ENCODE results near the gene ING5. TPM values are rescaled to one million over a fixed set of nuclear protein-coding genes. Genes with fewer than 3 reads are reported as not detected.

The ING5 gene
- total RNA-seq, 2 experiments from 2014 or later = 26.4 to 27.4 TPM

DNA sequence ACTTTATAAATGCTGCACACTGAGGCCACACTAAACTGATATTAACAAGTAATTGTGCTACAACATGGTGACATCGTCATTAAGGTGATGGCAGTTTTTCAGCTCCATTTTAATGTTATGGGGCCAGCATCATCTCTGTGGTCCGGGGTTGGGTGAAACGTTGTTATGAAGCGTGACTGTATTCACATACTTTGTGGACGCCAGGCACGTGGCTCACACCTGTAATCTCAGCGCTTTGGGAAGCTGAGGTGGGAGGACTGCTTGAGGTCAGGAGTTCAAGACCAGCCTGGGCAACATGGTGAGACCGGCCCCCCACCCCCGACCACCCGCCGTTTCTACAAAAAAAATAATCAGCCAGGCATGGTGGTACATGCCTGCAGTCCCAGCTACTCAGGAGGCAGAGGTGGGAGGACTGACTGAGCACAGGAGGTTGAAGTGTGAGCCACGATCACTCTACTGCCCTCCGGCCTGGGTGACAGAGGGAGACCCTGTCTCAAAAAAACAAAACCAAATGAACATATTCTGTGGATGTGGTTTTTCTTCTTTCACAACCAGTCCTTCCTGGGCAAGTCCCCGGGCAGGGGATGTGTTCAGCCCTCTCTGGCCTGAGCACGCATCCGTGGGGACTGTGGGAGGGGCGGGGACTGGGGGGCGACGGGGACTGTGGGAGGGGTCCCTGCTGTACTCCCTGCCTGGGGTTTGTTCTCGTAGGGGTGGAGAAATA, 61.9 kb downstream of the ING5 start:
- CTCF ChIA-PET = interaction anchor here (1.1 to 2.2 kb wide), 4 partner anchors 23 to 81 kb away, joined by 3 to 8 read pairs (median 4); no protein-coding TSS in a partner anchor
- no peaks in the 10 kb centered on the region for H3K27me3 Mint-ChIP-seq
- peak overlapping the region; percentile 92 for H3K27ac Mint-ChIP-seq
- H3K4me1 Mint-ChIP-seq = peaks cover 49% of the 10 kb centered on the region
- peaks cover 18% of the 10 kb centered on the region for H3K36me3 Mint-ChIP-seq (ENCODE audit: low read depth)
- H3K4me3 Mint-ChIP-seq = peak overlapping the region; percentile 45
- peaks cover 4% of the 10 kb centered on the region for H3K9me3 Mint-ChIP-seq
- POLR2A ChIA-PET = interaction anchor here (0.7 to 3.6 kb wide), 14 partner anchors 9 to 129 kb away, joined by 3 to 41 read pairs (median 10); partner anchors contain the start of genes D2HGDH, DTYMK, ING5 and PDCD1
- no peak for DNase-seq

DNA sequence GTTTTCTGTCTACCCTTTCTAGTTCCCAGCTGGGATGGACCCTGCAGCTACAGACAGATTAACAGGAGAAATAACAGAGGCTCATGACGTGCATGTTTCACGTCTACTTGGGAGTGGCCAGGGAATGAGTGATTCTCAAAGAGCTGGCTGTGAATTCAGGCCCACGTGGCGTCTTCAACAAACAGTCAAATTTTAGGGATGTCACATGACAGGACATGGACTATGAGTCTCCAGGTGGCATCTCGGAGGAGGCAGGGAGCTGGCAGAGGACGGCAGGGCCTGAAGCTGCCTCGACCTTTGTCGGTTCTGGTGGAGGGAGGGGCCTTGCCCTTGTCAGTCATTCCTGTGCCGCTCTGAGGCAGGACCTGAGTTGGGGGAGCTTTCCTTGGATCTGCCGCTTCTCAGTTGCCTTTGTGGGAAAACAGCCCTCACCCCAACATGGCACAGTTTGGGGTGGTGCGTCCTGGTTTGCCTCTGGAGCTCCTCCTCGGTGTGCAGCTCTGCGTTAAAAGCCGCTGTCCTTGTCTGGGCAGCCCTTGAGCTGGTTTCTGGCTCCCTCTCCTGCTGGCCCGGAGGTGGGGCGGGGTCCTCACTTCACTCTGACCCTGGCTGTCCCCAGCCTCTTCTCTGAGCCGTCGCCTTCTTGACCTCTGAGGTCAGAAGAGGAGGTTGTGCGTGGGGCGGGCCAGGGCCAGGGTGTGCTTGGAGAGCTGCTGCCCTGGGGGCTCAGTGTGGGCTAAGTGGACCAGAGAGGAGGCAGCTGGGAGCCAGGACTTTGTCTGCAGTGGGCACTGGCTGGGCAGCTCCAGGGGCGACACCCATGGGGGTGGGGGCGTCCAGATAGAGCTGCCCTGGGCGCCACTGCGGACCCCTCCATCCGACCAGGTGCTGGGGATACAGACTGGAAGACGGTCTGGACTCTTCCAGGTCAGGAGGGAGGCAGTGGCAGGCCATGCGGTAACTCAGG, 62.7 kb downstream of the ING5 start:
- CTCF ChIA-PET = interaction anchor here (1.1 kb wide), 1 partner anchor 24 kb away, joined by 3 read pairs; no protein-coding TSS in a partner anchor
- peaks cover 40% of the 10 kb centered on the region for H3K4me1 Mint-ChIP-seq
- peaks cover 13% of the 10 kb centered on the region for H3K36me3 Mint-ChIP-seq (ENCODE audit: low read depth)

DNA sequence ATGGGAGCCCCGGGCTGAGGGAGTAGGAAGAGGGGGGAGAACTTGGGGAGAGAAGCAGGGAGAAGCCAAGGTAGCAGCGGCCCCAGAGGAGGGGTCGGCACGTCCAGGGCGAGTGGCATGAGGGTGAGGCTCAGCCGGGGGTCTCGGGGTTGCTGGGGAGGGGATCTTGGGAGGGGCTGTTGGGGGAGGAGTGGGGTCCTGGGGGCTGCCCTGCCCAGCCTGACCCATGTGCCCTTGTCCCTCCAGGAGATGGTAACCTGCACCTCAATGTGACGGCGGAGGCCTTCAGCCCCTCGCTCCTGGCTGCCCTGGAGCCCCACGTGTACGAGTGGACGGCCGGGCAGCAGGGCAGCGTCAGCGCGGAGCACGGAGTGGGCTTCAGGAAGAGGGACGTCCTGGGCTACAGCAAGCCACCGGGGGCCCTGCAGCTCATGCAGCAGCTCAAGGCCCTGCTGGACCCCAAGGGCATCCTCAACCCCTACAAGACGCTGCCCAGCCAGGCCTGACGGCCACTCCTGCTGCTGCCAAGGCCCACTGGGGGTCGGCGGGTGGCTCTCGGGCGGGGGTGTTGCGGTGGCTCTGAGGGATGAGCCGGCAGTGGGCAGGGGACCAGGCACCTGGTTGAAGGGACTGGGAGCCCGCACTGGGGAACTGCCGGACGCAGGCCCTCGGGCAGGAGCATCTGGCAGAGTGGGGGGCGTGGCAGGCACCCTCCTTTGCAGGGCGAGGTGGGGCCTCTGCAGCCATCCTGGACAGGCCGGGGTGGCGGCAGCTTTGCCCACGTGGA, 65.8 kb downstream of the ING5 start:
- Mint-ChIP-seq H3K27ac (no peak overlapping the region), H3K4me1 (peaks cover 29% of the 10 kb centered on the region), H3K9me3 (no peaks in the 10 kb centered on the region), H3K4me3 (no peak overlapping the region), H3K36me3 (ENCODE audit: low read depth) (no peaks in the 10 kb centered on the region), H3K27me3 (no peaks in the 10 kb centered on the region)
- ChIA-PET POLR2A (no interaction called here), CTCF (no interaction called here)
- DNase-seq = peak; percentile 16

More for the DNA sequence above, 62.7 kb downstream of the ING5 start:
- POLR2A ChIA-PET = interaction anchor here (0.9 to 3.6 kb wide), 11 partner anchors 8 to 130 kb away, joined by 3 to 41 read pairs (median 10); partner anchors contain the start of genes D2HGDH, DTYMK, ING5 and PDCD1
- Mint-ChIP-seq H3K27me3 (no peaks in the 10 kb centered on the region), H3K9me3 (peaks cover 4% of the 10 kb centered on the region), H3K27ac (no peak overlapping the region), H3K4me3 (no peak overlapping the region)
- peak; percentile 5 for DNase-seq

DNA sequence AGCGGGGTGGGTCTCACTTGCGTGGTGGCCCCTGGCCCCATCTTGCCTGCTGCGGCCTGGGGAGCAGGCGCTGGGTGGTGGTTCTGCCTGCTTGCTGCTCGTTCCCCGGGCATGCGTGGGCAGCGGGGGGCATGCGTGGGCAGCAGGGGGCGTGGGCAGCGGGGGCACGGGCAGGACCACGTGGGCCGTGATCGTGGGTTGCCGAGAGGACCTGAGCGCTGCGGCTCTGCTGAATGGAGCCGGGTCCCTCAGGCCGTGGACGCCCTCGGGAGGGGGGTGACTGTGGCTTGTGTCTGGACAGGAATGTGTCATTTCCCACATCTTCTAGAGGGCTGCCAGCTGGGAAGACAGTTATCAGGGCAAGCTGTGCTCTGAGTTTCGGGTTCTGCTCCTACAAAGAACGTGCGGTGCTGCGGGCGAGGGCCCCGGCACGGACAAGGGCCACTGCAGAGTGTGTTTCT, 66.4 kb downstream of the ING5 start:
- Mint-ChIP-seq H3K36me3 (ENCODE audit: low read depth) (no peaks in the 10 kb centered on the region), H3K4me3 (no peak overlapping the region), H3K9me3 (no peaks in the 10 kb centered on the region), H3K27me3 (no peaks in the 10 kb centered on the region), H3K4me1 (peaks cover 23% of the 10 kb centered on the region), H3K27ac (no peak overlapping the region)
- ChIA-PET CTCF (no interaction called here), POLR2A (interaction anchor here (0.9 kb wide), 1 partner anchor 91 kb away, joined by 4 read pairs; the partner anchor contains the start of gene PDCD1)
- DNase-seq = peak; percentile 13

GRCh38 chr2:241768850-241769249, 67.0 kb downstream of the ING5 start:
- H3K27me3 Mint-ChIP-seq = no peaks in the 10 kb centered on the region
- CTCF ChIA-PET = no interaction called here
- H3K36me3 Mint-ChIP-seq (ENCODE audit: low read depth) = no peaks in the 10 kb centered on the region
- POLR2A ChIA-PET = interaction anchor here (0.9 kb wide), 1 partner anchor 90 kb away, joined by 4 read pairs; the partner anchor contains the start of gene PDCD1
- H3K4me1 Mint-ChIP-seq = peaks cover 18% of the 10 kb centered on the region
- no peak overlapping the region for H3K4me3 Mint-ChIP-seq
- peak; percentile 15 for DNase-seq
- no peaks in the 10 kb centered on the region for H3K9me3 Mint-ChIP-seq
- H3K27ac Mint-ChIP-seq = no peak overlapping the region

- Mint-ChIP-seq H3K9me3 (no peaks in the 10 kb centered on the region), H3K4me1 (peaks cover 9% of the 10 kb centered on the region), H3K27me3 (no peaks in the 10 kb centered on the region), H3K4me3 (no peak overlapping the region), H3K27ac (no peak overlapping the region), H3K36me3 (ENCODE audit: low read depth) (no peaks in the 10 kb centered on the region)
- CTCF ChIA-PET = no interaction called here
- no peak for DNase-seq
- POLR2A ChIA-PET = no interaction called here
These were observed 68.0 kb downstream of the ING5 start for GRCh38 chr2:241769819-241770184.

- Mint-ChIP-seq H3K9me3 (no peaks in the 10 kb centered on the region), H3K4me1 (peaks cover 9% of the 10 kb centered on the region), H3K36me3 (ENCODE audit: low read depth) (no peaks in the 10 kb centered on the region), H3K27me3 (no peaks in the 10 kb centered on the region), H3K4me3 (no peak overlapping the region), H3K27ac (no peak overlapping the region)
- ChIA-PET CTCF (no interaction called here), POLR2A (interaction anchor here (4.1 kb wide), 1 partner anchor 7 kb away, joined by 21 read pairs; no protein-coding TSS in a partner anchor)
- DNase-seq = peak; percentile 10
These were observed 68.5 kb downstream of the ING5 start for GRCh38 chr2:241770185-241770935.

DNA sequence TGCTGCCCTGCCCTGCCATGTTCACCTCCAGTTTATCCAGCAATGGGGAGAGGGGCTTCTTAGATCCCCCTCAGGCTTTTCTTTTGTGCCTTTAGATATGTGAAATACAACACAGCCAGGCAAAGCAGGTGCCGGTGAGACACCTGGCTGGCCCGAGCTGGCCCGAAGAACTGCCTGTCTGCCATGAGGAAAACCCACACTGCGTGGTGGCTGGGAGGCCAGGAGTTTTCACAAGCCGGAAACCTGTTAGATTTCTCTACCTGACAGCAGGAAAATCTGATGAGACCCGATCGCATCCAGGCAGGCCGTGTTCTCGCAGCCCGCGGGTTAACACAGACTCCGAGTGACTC, 69.1 kb downstream of the ING5 start:
- Mint-ChIP-seq H3K36me3 (ENCODE audit: low read depth) (no peaks in the 10 kb centered on the region), H3K27me3 (no peaks in the 10 kb centered on the region), H3K4me3 (no peak overlapping the region), H3K4me1 (peaks cover 9% of the 10 kb centered on the region), H3K27ac (no peak overlapping the region), H3K9me3 (no peaks in the 10 kb centered on the region)
- CTCF ChIA-PET = no interaction called here
- POLR2A ChIA-PET = interaction anchor here (1.1 to 4.1 kb wide), 2 partner anchors 8 to 22 kb away, joined by 3 to 21 read pairs; no protein-coding TSS in a partner anchor
- peak; percentile 12 for DNase-seq

- POLR2A ChIA-PET = interaction anchor here (1.1 to 4.1 kb wide), 2 partner anchors 8 to 22 kb away, joined by 3 to 21 read pairs; no protein-coding TSS in a partner anchor
- Mint-ChIP-seq H3K27me3 (no peaks in the 10 kb centered on the region), H3K9me3 (no peaks in the 10 kb centered on the region), H3K27ac (no peak overlapping the region), H3K36me3 (ENCODE audit: low read depth) (no peaks in the 10 kb centered on the region), H3K4me1 (peaks cover 9% of the 10 kb centered on the region), H3K4me3 (no peak overlapping the region)
- CTCF ChIA-PET = no interaction called here
- peak; percentile 15 for DNase-seq
These were observed 69.6 kb downstream of the ING5 start for GRCh38 chr2:241771286-241772062.

DNA sequence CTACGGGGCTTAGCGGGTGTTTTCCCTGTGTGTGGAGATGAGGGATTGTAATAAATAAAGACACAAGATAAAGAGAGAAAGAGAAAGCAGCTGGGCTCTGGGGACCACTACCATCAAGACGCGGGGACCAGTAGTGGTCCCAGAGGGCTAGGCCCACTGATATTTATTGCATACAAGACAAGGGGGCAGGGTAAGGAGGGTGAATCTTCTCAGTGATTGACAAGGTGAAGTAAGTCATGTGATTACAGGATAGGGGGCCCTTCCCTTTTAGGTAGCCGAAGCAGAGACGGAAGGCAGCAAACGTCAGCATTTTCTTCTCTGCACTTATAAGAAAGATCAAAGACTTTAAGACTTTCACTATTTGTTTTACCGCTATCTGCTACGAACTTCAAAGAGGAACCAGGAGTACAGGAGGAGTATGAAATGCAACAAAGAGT, 70.2 kb downstream of the ING5 start:
- H3K36me3 Mint-ChIP-seq (ENCODE audit: low read depth) = no peaks in the 10 kb centered on the region
- peaks cover 9% of the 10 kb centered on the region for H3K4me1 Mint-ChIP-seq
- DNase-seq = peak; percentile 26
- POLR2A ChIA-PET = interaction anchor here (1.1 to 4.1 kb wide), 3 partner anchors 9 to 21 kb away, joined by 3 to 21 read pairs (median 3); no protein-coding TSS in a partner anchor
- no peaks in the 10 kb centered on the region for H3K9me3 Mint-ChIP-seq
- no peak overlapping the region for H3K4me3 Mint-ChIP-seq
- H3K27ac Mint-ChIP-seq = no peak overlapping the region
- CTCF ChIA-PET = no interaction called here
- no peaks in the 10 kb centered on the region for H3K27me3 Mint-ChIP-seq

All from activated CD4-positive, alpha-beta memory T cell treated with anti-CD3 and anti-CD28 coated beads, Interleukin-2, amount 10 ng/mL, durations not matched to agents 7 days and 5 days (primary cell).